HuH-7.5 (cell line): ENCODE data around the gene ZNHIT2.
A peak's percentile ranks its signal among the peaks of the same experiment; 100 is the strongest.
"Not testable (repeated sequence)": the region's sequence is repeated elsewhere in the genome, so short reads cannot be mapped to it uniquely, and the experiment has no call there.

Experiments
- DNase-seq: peaks from one replicate; pipeline ENCODE4 v3.0.0; 2011; ENCODE audit warnings: low spot score

ZNHIT2 gene

DNA sequence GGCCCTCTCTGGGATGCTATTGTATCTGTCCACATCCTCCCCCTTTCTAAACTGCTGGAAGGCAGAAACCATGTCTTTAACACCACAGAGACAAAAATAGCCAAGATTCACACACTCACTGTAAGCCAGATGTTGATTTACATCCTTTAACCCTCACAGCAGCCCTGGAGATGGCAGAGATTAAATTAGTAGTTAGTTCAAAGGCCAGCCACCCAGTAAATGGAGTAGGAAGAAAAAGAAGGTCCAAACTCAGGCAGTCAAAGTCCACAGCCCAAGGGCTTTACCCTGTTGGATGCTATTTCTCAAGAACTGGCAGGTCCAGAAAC, 2.1 kb upstream of the ZNHIT2 start:
- DNase-seq = no peak

DNA sequence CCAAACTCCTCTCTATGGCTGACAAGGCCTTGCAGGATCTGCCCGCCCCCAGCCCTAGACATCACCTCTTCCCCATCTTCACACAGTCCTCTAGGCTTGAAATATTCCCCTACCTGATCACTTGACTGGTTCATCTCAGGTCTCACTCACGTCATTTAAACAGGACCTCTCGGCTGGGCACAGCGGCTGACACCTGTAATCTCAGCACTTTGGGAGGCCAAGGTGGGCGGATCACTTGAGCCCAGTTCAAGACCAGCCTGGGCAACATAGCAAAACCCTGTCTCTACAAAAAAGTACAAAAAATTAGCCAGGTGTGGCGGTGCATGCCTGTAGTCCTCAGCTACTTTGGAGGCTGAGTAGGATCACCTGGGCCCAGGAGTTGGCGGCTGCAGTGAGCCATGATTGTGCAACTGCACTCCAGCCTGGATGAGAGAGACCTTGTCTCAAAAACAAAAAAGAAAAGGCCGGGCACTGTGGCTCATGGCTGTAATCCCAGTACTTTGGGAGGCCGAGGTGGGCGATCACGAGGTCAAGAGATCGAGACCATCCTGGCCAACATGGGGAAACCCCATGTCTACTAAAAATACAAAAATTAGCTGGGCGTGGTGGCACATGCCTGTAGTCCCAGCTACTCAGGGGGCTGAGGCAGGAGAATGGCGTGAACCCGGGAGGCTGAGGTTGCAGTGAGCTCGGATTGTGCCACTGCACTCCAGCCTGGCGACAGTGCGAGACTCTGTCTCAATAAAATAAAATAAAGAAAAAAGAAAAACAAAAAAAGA, 1.6 kb upstream of the ZNHIT2 start:
- not testable (repeated sequence) for DNase-seq

DNA sequence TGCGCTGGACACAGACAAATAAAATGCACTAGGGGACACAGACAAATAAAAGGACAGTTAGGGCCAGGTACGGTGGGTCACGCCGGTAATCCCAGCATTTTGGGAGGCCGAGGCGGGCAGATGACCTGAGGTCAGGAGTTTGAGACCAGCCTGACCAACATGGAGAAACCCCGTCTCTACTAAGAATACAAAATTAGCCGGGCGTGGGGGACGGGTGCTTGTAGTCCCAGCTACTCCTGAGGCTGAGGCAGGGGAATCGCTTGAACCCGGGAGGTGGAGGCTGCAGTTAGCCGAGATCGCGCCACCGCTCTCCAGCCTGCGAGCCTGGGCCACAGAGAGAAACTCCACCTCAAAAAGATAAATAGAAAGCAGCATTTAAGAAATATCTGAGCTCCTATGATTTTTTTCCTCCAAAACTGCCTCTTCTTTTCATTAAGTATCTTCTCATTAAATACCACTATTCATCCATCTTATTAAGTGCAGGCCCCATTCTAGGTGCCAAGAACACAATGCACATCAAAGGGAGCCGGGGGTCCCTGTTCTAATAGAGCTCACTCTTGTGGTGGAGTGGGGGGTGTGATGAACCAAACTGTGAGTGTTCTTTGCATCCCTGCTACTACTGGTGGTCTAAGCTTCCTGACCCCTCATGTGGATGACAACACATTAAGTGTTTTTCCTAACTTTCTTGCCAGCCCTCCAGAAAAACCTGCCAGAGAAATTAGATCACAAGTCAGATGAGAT, 766 bp upstream of the ZNHIT2 start:
- no peak for DNase-seq

DNA sequence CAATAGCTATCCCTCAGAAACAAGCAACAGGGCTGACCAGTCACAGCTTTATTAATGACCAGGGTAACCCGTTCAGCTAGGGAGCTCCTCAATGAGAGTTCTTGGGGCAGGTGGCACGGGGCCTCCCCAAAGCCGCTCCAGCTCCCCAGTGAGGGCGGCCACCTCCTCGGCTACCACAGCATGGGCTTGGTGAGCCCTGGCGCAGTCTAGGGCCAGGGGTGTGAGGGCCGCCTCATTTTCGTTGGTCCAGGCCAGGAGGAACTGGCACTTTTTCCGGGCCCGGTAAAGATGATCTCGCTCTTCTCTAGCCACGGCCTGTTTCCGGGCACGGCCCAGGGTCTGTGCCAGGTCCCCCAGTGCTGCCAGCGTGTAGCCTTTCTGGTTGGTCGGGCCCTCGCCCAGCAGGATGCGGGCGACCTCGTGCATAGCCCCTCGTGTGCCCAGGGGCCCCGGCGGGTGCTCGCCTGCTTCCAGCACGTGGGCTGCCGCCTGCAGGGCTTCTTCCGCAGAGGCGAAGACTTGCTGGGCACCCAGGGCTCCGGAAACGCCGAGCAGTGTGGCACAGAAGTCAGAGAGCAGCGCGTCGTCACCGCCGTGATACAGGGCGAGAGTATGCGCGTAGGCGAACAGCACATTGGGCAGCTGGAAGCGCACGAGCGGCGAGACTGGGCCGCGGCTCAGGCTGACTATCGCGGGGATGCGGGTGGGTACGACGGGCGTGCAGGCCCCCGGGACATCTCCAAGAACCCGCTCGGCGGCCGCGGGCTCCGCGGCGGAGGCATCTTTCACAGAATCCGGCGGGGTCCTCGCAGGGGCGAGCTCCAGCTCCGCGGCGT, 913 bp downstream of the ZNHIT2 start:
- DNase-seq = no peak

DNA sequence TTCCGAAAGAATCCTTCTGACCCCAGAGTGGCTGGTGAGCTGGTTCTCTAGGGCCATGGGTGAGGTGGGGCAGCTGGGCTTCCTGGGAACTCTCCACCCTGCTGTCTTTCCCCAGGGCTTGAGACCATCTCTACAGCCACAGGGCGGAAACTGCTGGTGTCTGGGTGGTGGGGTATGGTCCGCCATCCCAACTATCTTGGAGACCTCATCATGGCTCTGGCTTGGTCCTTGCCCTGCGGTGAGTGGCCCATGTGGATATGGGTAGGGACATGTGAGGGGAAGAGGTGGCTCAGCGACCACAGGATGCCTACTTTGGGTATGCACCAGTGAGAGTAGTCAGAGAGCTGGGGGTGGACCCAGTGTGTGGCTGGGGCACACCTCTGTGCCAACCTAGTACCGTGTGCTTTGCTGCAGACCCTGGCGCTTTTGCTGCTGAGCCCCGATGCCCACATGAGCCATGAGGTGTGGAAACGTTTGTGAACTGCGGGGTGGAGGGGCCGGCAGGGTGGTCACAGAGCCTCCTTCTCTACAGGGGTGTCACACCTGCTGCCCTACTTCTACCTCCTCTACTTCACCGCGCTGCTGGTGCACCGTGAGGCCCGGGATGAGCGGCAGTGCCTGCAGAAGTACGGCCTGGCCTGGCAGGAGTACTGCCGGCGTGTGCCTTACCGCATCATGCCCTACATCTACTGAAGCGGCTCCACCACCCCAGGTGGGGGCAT, 2.0 kb downstream of the ZNHIT2 start:
- no peak for DNase-seq

DNA sequence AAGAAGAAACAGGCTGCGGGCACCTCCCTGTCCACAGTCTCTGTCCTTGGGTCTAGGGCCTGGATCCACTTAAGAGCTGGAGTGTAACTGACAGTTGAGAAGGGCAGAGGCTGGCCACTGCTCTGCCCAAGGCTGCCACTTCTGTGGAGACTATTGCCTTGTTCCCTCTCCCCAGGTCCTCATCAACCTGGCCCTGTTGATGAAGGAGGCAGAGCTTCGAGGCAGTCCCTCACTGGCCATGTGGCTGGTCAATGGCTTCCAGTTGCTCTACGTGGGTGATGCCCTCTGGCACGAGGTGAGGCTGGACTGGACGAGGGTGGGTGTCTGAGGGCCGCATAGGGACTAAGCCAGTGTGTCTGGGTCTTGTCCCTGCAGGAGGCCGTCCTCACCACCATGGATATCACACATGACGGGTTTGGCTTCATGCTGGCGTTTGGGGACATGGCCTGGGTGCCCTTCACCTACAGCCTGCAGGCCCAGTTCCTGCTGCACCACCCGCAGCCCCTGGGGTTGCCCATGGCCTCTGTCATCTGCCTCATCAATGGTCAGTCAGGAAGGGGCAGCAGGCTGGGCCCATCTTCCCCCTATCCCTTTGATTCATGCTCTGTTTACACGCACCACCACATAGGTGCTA, 2.8 kb downstream of the ZNHIT2 start:
- DNase-seq = no peak

DNA sequence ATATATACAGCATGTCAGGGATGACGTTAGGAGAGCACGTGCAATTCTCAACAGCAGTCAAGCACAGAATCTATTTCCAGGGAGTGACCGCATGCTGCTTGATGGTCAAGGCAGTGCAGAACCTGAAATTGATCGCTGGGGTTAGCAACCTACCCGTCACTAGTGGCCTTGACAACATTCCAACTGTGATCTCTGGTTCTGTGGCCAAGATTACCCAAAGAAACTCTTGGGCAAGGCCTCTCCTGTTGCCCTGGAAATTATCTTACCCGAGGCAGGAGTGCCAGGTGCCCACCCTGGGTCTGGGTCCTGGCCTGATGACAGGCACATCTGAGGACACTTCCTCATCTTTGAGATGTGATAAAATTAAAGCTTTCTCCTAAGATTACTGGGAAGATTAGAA, 3.7 kb downstream of the ZNHIT2 start:
- DNase-seq = no peak

DNA sequence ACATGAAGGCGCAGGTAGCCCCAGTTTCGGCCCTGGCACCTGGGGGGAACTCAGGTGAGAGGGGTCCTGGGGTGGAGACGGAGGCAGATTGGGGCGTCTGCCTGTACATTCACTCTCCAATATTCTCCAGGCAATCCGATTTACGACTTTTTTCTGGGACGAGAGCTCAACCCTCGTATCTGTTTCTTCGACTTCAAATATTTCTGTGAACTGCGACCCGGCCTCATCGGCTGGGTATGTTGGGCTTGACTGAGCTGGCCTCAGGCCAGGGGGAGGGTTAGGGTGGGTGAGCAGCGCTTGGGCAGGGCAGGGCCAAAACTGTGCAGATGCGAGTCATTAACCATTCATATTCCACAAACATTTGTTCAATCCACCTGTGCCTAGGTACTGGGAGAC, 4.1 kb downstream of the ZNHIT2 start:
- no peak for DNase-seq

DNA sequence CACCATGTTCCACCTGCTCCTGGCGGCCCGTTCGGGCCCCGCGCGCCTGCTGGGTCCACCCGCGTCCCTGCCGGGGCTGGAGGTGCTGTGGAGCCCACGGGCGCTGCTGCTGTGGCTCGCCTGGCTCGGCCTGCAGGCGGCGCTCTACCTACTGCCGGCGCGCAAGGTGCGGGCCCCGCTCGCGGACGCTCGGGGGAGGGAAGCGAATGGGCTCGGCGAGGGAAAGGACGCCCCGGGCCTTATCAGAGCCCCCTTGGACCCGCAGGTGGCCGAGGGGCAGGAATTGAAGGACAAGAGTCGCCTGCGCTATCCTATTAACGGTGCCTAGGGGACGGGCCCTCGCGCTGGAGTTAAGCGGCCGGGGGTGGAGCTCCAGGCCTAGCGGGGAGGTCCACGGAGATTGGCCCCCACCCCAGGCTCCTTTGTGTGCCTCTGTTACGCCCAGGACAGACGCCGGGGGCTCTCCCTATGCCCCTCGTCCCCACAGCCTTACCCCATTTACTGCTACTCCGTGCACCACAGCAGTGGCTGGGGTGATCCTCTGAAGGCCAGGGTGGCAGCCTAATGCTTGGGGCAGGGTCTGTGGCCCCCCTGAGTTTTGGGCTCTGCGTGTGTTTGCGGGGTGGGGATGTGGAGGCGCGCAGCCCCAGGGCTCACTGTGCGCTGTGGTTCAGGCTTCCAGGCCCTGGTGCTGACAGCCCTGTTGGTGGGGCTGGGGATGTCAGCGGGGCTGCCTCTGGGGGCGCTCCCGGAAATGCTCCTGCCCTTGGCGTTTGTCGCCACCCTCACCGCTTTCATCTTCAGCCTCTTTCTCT, 4.7 kb downstream of the ZNHIT2 start:
- DNase-seq = peak; percentile 61

DNA sequence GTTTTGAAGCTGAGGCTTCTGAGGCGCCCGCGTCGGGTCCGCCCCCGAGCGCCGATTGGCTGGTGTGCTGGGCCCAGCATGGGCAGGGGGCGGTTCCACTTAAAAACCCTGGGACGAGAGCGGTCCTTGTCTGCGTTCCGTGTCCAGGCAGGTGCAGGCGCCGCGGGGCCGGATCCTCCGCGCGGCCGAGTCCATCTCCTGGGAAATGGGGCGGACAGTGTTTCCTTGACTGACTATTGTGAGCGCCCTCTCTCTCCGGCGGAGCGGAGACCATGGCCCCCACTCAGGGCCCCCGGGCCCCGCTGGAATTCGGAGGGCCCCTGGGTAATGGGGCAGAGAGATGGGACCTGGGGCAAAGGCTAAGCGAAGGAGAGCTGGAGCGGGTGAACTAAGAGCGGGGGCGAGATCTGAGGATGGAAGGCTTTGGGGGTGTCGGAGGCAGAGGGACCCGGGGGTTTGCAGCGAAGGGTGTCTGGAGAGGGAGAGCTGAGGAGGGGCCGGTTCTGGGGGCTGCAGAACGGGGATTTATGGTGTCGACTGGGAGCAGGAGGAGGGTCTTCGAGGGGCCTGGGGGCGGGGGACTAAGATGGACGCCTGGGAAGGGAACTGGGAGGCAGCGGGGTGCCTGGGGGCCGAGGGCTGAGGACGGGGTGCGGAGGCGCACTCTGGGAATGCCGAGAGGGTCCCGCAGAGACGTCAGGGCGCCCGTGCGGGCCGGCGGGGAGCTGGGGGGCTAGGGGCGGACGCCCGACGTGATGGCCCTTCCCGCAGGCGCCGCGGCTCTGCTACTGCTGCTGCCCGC, 5.6 kb downstream of the ZNHIT2 start, which contains the start of gene TM7SF2:
Gene TM7SF2, plus strand, starts transcription at position 129 of the 802 bp plus-strand sequence. Its CDS starts 144 bp downstream, at position 273.
- DNase-seq = peak; percentile 96

DNA sequence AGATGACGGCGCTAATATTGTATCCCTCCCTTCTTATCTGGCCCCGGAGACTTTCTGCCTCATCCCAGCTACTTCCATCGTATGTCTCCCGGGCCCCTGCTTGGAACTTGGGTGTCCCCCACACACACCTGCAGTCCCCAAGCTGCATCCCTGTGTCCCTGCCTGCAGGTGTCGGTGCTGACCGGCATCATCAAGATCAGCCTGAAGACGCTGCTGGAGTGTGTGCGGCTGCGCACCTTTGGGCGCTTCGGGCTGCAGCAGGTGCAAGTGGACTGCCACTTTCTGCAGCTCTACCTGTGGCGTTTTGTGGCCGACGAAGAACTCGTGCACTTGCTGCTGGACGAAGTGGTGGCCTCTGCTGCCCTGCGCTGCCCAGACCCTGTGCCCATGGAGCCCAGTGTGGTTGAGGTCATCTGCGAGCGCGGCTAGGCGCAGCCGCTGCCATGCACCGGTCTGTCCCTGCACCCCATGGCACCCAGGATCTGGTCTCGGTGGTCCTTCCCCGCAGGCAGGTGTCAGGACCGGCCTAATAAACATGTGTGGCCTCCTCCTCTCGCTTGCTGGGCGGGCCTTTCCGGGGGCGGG, 6.2 kb downstream of the ZNHIT2 start:
- DNase-seq = no peak

DNA sequence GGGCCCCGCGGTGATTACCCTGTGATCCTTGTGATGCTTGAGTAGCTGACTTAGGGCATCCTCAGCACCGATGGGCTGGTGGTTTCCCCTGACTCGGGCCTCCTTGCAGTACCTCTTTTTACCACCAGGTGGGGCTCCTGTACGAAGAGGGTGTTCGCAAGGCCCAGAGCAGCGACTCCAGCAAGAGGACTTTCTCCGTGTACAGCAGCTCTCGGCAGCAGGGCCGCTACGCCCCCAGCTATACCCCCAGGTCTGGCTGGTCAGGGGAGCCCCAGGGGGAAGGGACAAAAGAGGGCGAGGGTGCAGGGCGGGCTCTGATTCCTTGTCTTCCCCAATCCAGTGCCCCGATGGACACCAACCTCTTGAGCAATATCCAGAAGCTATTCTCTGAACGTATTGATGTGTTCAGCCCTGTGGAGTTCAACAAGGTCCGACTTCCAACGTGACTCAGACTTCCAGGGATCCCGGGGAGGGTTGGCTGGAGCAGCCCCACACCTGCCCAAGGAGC, 7.1 kb downstream of the ZNHIT2 start:
- DNase-seq = peak; percentile 93

DNA sequence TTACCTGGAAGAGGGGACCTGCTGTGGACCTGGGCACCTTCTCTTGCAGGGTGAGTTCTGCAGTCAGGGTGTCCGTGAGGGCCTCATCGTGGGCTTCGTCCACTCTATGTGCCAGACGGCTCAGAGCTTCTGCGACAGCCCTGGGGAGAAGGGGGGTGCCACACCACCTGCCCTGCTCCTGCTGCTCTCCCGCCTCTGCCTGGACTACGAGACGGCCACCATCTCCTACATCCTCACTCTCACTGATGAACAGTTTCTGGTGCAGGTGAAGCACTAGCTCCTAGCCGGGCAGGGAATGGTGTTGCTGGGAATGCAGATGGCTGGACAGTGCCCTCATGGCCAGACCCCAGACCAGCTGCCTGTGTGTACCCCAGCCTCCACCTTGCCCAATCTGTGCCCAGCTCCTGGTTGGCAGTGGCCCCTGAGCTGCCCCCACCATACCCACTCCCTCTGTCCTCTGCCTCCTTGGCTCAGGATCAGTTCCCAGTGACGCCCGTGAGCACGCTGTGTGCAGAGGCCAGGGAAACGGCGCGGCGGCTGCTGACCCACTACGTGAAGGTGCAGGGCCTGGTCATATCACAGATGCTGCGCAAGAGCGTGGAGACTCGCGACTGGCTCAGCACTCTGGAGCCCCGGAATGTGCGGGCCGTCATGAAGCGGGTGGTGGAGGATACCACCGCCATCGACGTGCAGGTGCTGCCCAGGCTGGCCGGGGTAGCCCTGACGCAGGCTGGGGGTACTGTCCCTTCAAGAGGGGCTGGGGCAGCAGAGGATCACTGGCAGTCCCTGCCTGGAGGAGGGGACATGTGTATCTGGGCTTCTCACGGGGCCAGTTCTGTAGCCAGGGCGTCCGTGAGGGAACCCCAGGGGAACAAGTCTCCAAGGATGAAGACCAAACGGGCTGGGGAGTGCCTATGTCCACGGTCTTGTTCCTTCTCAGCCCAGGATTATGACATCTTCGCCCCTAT, 8.0 kb downstream of the ZNHIT2 start:
- DNase-seq = no peak

DNA sequence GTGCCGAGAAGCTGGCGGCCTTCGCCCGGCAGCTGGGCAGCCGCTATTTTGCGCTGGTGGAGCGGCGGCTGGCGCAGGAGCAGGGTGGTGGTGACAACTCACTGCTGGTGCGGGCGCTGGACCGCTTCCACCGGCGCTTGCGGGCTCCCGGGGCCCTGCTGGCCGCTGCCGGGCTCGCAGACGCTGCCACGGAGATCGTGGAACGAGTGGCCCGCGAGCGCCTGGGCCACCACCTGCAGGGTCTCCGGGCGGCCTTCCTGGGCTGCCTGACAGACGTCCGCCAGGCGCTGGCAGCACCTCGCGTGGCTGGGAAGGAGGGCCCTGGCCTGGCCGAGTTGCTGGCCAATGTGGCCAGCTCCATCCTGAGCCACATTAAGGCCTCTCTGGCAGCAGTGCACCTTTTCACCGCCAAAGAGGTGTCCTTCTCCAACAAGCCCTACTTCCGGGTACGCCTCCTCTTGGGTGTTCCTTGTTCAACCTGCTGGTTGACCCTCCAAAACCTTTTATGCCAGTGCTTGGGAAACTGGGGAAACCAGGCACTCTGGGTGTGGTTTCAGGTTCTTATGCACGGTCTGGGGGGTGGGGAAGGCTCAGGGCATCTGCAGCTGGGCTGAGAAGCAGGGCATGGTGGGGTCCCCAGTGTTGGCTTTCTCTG, 8.9 kb downstream of the ZNHIT2 start:
- DNase-seq = no peak

DNA sequence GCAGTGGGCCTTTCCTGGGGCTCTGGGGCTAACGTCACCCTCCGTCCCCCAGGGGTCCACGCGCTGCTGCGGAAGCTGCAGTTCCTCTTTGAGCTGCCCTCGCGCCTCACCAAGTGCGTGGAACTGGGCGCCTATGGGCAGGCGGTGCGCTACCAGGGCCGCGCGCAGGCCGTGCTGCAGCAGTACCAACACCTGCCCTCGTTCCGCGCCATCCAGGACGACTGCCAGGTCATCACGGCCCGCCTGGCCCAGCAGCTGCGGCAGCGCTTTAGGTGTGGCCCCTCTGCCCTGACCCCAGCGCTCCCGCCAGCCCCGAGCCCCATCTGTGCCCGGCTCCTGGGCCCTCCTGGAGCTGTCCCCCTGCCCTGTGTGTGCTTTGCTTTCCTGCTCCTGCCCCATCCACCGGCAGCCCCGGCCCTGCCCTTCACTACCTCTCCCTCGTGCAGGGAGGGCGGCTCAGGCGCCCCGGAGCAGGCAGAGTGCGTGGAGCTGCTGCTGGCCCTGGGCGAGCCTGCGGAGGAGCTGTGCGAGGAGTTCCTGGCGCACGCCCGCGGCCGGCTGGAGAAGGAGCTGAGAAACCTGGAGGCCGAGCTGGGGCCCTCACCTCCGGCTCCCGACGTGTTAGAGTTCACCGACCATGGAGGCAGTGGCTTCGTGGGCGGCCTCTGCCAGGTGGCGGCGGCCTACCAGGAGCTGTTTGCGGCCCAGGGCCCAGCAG, 9.6 kb downstream of the ZNHIT2 start:
- DNase-seq = no peak

DNA sequence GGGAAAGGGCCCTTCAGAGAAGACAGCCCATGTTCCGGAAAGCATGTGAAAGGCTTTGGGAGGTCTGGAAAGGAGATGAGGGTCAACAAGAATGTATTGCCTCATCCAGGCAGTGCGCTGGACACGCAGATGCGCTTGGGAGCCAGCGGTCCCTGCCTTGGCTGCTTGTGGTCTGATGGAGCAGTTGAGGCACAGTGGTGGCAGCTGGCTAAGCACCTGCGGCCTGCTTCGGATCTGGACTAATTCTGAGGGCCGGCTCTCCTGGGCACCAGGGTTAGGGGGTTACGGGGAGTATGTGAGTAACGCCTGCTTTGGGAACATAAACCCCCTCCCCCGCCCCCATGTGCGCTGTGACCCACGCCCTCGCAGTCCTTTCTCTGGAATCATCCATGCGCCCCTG, 10.4 kb downstream of the ZNHIT2 start:
- no peak for DNase-seq

DNA sequence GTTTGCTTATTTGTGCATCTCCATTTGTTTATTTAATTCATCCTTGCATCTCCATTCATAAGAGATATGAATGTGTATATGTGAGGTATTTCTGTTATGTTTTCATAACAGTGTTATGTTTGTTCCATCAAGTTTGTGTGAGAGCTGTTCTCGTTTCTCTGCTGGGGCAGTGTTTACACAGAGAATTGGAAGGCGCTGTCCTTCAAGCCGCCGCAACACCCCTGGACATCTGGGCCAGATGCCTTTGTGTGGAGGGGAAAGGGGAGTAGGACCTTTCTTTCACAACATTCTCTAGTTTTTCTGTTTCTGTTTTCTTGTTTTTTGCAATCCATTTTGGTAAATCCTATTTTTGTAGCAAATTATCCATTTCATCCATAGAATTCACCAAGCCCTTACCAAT, 12.9 kb downstream of the ZNHIT2 start:
- no peak for DNase-seq
